Measurements from ENCODE around the gene MRPL3. TPM values are rescaled to one million over a fixed set of nuclear protein-coding genes. Genes with fewer than 3 reads are reported as not detected.

The MRPL3 gene
- total RNA-seq (10 to 100 TPM; 45.8 to 48.1 TPM), polyA plus RNA-seq (100 to 1,000 TPM in 1 of 2 donors, 10 to 100 TPM in 1; 82.5 to 110 TPM)

- Histone ChIP-seq H3K27me3 (ENCODE audit: insufficient read depth, low read length) (no peaks in the 10 kb centered on the region), H3K27ac (ENCODE audit: low read depth, low read length) (peak within 1 kb of the TSS; percentile 75), H3K4me1 (ENCODE audit: insufficient read depth, low read length) (peaks cover 27% of the 10 kb centered on the region), H3K9me3 (ENCODE audit: control insufficient read depth in 1 of 2, low read length in 2 of 2) (no peaks in the 10 kb centered on the region), H3K36me3 (ENCODE audit: insufficient read depth, low read length) (peaks cover 12% of the 10 kb centered on the region), H3K4me3 (ENCODE audit: low read length in 2 of 2) (peak within 1 kb of the TSS; percentile 74 to 98)
- ChIA-PET POLR2A (ENCODE audit: partially characterized antibody) (interaction anchor here (1.0 to 1.4 kb wide), 3 partner anchors 121 to 609 kb away, joined by 3 to 7 read pairs (median 3); partner anchors contain the start of genes ATP2C1 and NUDT16), CTCF (ENCODE audit: partially characterized antibody) (interaction anchor here (0.9 to 1.0 kb wide), 3 partner anchors 121 to 610 kb away, joined by 3 to 4 read pairs (median 3); partner anchors contain the start of gene NUDT16)
- DNase-seq = peak; percentile 79 to 85 (median 81)
- no peaks in the 10 kb centered on the region for H3K27me3 Mint-ChIP-seq
- intact Hi-C loops (cut with micrococcal nuclease) = loop anchor here (1.0 to 2.0 kb wide), 5 partner anchors 122 to 914 kb away; partner anchors contain the start of genes ASTE1, DNAJC13, NEK11 and NUDT16
- peak within 1 kb of the TSS; percentile 91 to 100 (median 98) for H3K4me3 Mint-ChIP-seq
- H3K36me3 Mint-ChIP-seq = peaks cover 18 to 42% of the 10 kb centered on the region in 2 donors
- peak within 1 kb of the TSS; percentile 92 to 97 (median 95) for H3K27ac Mint-ChIP-seq
- peaks cover 25 to 47% (median 38%) of the 10 kb centered on the region in 4 donors for H3K4me1 Mint-ChIP-seq
- H3K9me3 Mint-ChIP-seq = no peaks in the 10 kb centered on the region
Measured at GRCh38 chr3:131502530-131503319, at the start of gene MRPL3. MRPL3 (minus strand) TSS chr3:131502971; CDS start chr3:131502821, 150 bp downstream.

- Mint-ChIP-seq H3K9me3 (no peaks in the 10 kb centered on the region), H3K4me3 (no peak overlapping the region), H3K36me3 (no peaks in the 10 kb centered on the region), H3K4me1 (no peaks in the 10 kb centered on the region), H3K27ac (no peak overlapping the region), H3K27me3 (peaks cover 8 to 12% of the 10 kb centered on the region in 2 donors)
- ChIA-PET CTCF (ENCODE audit: partially characterized antibody) (interaction anchor here (1.1 to 1.3 kb wide), 2 partner anchors 8 to 13 kb away, joined by 3 to 5 read pairs; no protein-coding TSS in a partner anchor), POLR2A (ENCODE audit: partially characterized antibody) (no interaction called here)
- Histone ChIP-seq H3K4me3 (ENCODE audit: low read length in 2 of 2) (no peak overlapping the region), H3K27ac (ENCODE audit: low read depth, low read length) (no peak overlapping the region), H3K27me3 (ENCODE audit: insufficient read depth, low read length) (no peaks in the 10 kb centered on the region), H3K9me3 (ENCODE audit: control insufficient read depth in 1 of 2, low read length in 2 of 2) (no peaks in the 10 kb centered on the region), H3K4me1 (ENCODE audit: insufficient read depth, low read length) (no peaks in the 10 kb centered on the region), H3K36me3 (ENCODE audit: insufficient read depth, low read length) (no peaks in the 10 kb centered on the region)
- intact Hi-C loops (cut with micrococcal nuclease) = no loop called here
- no peak for DNase-seq
Measured at GRCh38 chr3:131551761-131552160, 49.0 kb upstream of the MRPL3 start.

GRCh38 chr3:131550562-131551465, 48.0 kb upstream of the MRPL3 start:
- intact Hi-C loops (cut with micrococcal nuclease) = no loop called here
- H3K4me1 Mint-ChIP-seq = no peaks in the 10 kb centered on the region
- no peak overlapping the region for H3K27ac ChIP-seq (ENCODE audit: low read depth, low read length)
- no peaks in the 10 kb centered on the region for H3K9me3 ChIP-seq (ENCODE audit: control insufficient read depth in 1 of 2, low read length in 2 of 2)
- ChIA-PET CTCF (ENCODE audit: partially characterized antibody) (interaction anchor here (1.1 to 1.3 kb wide), 2 partner anchors 9 to 13 kb away, joined by 3 to 5 read pairs; no protein-coding TSS in a partner anchor), POLR2A (ENCODE audit: partially characterized antibody) (no interaction called here)
- no peak overlapping the region for H3K4me3 Mint-ChIP-seq
- no peak overlapping the region for H3K27ac Mint-ChIP-seq
- H3K36me3 Mint-ChIP-seq = no peaks in the 10 kb centered on the region
- H3K27me3 ChIP-seq (ENCODE audit: insufficient read depth, low read length) = no peaks in the 10 kb centered on the region
- H3K4me3 ChIP-seq (ENCODE audit: low read length in 2 of 2) = no peak overlapping the region
- H3K27me3 Mint-ChIP-seq = peaks cover 7 to 13% of the 10 kb centered on the region in 2 donors
- no peaks in the 10 kb centered on the region for H3K4me1 ChIP-seq (ENCODE audit: insufficient read depth, low read length)
- no peaks in the 10 kb centered on the region for H3K36me3 ChIP-seq (ENCODE audit: insufficient read depth, low read length)
- no peaks in the 10 kb centered on the region for H3K9me3 Mint-ChIP-seq
- DNase-seq = no peak

- Mint-ChIP-seq H3K27me3 (peaks cover 9 to 15% of the 10 kb centered on the region in 2 donors), H3K36me3 (no peaks in the 10 kb centered on the region), H3K4me3 (no peak overlapping the region), H3K9me3 (no peaks in the 10 kb centered on the region), H3K27ac (no peak overlapping the region), H3K4me1 (no peaks in the 10 kb centered on the region)
- ChIA-PET CTCF (ENCODE audit: partially characterized antibody) (no interaction called here), POLR2A (ENCODE audit: partially characterized antibody) (no interaction called here)
- H3K27ac ChIP-seq (ENCODE audit: low read depth, low read length) = no peak overlapping the region
- no peaks in the 10 kb centered on the region for H3K4me1 ChIP-seq (ENCODE audit: insufficient read depth, low read length)
- no peaks in the 10 kb centered on the region for H3K9me3 ChIP-seq (ENCODE audit: control insufficient read depth in 1 of 2, low read length in 2 of 2)
- no peaks in the 10 kb centered on the region for H3K27me3 ChIP-seq (ENCODE audit: insufficient read depth, low read length)
- intact Hi-C loops (cut with micrococcal nuclease) = no loop called here
- DNase-seq = no peak
- H3K36me3 ChIP-seq (ENCODE audit: insufficient read depth, low read length) = no peaks in the 10 kb centered on the region
- no peak overlapping the region for H3K4me3 ChIP-seq (ENCODE audit: low read length in 2 of 2)
Measured at GRCh38 chr3:131549340-131549739, 46.6 kb upstream of the MRPL3 start.

- no peaks in the 10 kb centered on the region for H3K9me3 ChIP-seq (ENCODE audit: control insufficient read depth in 1 of 2, low read length in 2 of 2)
- intact Hi-C loops (cut with micrococcal nuclease) = no loop called here
- Mint-ChIP-seq H3K4me1 (no peaks in the 10 kb centered on the region), H3K4me3 (no peak overlapping the region), H3K27ac (no peak overlapping the region), H3K27me3 (peaks cover 9 to 13% of the 10 kb centered on the region in 2 donors), H3K9me3 (no peaks in the 10 kb centered on the region), H3K36me3 (no peaks in the 10 kb centered on the region)
- H3K27me3 ChIP-seq (ENCODE audit: insufficient read depth, low read length) = no peaks in the 10 kb centered on the region
- H3K36me3 ChIP-seq (ENCODE audit: insufficient read depth, low read length) = no peaks in the 10 kb centered on the region
- ChIA-PET CTCF (ENCODE audit: partially characterized antibody) (no interaction called here), POLR2A (ENCODE audit: partially characterized antibody) (no interaction called here)
- no peak overlapping the region for H3K27ac ChIP-seq (ENCODE audit: low read depth, low read length)
- no peak for DNase-seq
- H3K4me3 ChIP-seq (ENCODE audit: low read length in 2 of 2) = no peak overlapping the region
- H3K4me1 ChIP-seq (ENCODE audit: insufficient read depth, low read length) = no peaks in the 10 kb centered on the region
Measured at GRCh38 chr3:131547585-131547984, 44.8 kb upstream of the MRPL3 start.

GRCh38 chr3:131546441-131546840, 43.7 kb upstream of the MRPL3 start:
- H3K4me3 ChIP-seq (ENCODE audit: low read length in 2 of 2) = no peak overlapping the region
- no peak overlapping the region for H3K4me3 Mint-ChIP-seq
- peaks cover 9 to 13% of the 10 kb centered on the region in 2 donors for H3K27me3 Mint-ChIP-seq
- no peaks in the 10 kb centered on the region for H3K36me3 ChIP-seq (ENCODE audit: insufficient read depth, low read length)
- no peaks in the 10 kb centered on the region for H3K9me3 Mint-ChIP-seq
- no peaks in the 10 kb centered on the region for H3K9me3 ChIP-seq (ENCODE audit: control insufficient read depth in 1 of 2, low read length in 2 of 2)
- intact Hi-C loops (cut with micrococcal nuclease) = no loop called here
- ChIA-PET POLR2A (ENCODE audit: partially characterized antibody) (no interaction called here), CTCF (ENCODE audit: partially characterized antibody) (no interaction called here)
- H3K27ac Mint-ChIP-seq = no peak overlapping the region
- H3K4me1 ChIP-seq (ENCODE audit: insufficient read depth, low read length) = no peaks in the 10 kb centered on the region
- no peak overlapping the region for H3K27ac ChIP-seq (ENCODE audit: low read depth, low read length)
- H3K36me3 Mint-ChIP-seq = no peaks in the 10 kb centered on the region
- H3K4me1 Mint-ChIP-seq = no peaks in the 10 kb centered on the region
- H3K27me3 ChIP-seq (ENCODE audit: insufficient read depth, low read length) = no peaks in the 10 kb centered on the region
- DNase-seq = no peak

DNA sequence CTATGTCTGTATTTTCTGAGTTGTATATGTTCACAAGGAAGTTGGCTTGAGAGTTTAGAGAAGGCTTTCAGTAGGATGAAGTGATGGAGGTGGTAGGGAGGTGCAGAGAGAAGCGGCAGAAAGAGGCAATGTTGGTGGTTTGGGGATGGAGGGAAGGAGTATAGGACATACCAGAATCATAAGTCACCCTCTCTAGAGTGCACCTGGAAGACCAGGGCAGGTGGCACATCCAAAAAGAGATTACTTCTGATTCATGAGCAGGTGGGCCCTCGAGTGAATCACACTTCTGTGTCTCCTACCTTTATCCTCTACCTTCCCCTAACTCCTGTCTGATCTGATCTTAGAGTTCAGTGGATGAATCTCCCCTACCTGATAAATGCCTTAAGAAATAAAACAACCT, 41.8 kb upstream of the MRPL3 start:
- no peak overlapping the region for H3K27ac Mint-ChIP-seq
- no peaks in the 10 kb centered on the region for H3K36me3 Mint-ChIP-seq
- intact Hi-C loops (cut with micrococcal nuclease) = no loop called here
- H3K4me3 Mint-ChIP-seq = no peak overlapping the region
- H3K4me1 Mint-ChIP-seq = no peaks in the 10 kb centered on the region
- DNase-seq = no peak
- H3K4me3 ChIP-seq (ENCODE audit: low read length in 2 of 2) = no peak overlapping the region
- ChIA-PET POLR2A (ENCODE audit: partially characterized antibody) (no interaction called here), CTCF (ENCODE audit: partially characterized antibody) (interaction anchor here (0.8 kb wide), 1 partner anchor 14 kb away, joined by 3 read pairs; no protein-coding TSS in a partner anchor)
- no peaks in the 10 kb centered on the region for H3K4me1 ChIP-seq (ENCODE audit: insufficient read depth, low read length)
- no peaks in the 10 kb centered on the region for H3K9me3 Mint-ChIP-seq
- H3K27ac ChIP-seq (ENCODE audit: low read depth, low read length) = no peak overlapping the region
- no peaks in the 10 kb centered on the region for H3K27me3 ChIP-seq (ENCODE audit: insufficient read depth, low read length)
- no peaks in the 10 kb centered on the region for H3K36me3 ChIP-seq (ENCODE audit: insufficient read depth, low read length)
- no peaks in the 10 kb centered on the region for H3K9me3 ChIP-seq (ENCODE audit: control insufficient read depth in 1 of 2, low read length in 2 of 2)
- H3K27me3 Mint-ChIP-seq = peaks cover 17 to 18% of the 10 kb centered on the region in 2 donors
